Activated T-cell treated with anti-CD3 and anti-CD28 coated beads for 1 hour (primary cell): ENCODE data around the gene SYT12.
"Not testable (repeated sequence)": the region's sequence is repeated elsewhere in the genome, so short reads cannot be mapped to it uniquely, and the experiment has no call there.

Experiments used
- DNase-seq: peaks from one replicate; pipeline ENCODE4 v3.0.0-alpha.2; 2020; ENCODE audit warnings: low read depth

SYT12 gene

GRCh38 chr11:66996609-66997273 is 26.2 kb upstream of the SYT12 start:
- DNase-seq: no peak

- no peak for DNase-seq
Observed at GRCh38 chr11:66999555-66999954, 23.4 kb upstream of the SYT12 start.

DNA sequence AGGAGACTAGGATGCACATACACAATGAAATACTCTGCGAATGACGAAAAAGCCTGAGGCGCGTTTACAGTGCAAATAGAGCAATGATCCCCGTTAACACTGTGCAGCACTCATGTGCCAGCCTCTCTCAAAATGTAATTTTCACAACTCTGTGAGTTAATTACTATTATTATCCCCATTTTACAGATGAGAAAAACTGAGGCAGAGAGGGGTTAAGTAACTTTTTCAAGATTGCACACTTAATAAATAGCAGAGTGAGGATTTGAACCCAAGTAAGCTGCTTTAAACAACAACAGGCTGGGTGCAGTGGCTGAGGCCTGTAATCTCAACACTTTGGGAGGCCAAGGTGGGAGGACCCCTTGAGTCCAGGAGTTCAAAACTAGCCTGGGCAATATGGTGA is 21.6 kb upstream of the SYT12 start:
- DNase-seq: no peak

- DNase-seq: no peak
Observed at GRCh38 chr11:67002297-67002913, 20.5 kb upstream of the SYT12 start.

- no peak for DNase-seq
Observed at GRCh38 chr11:67002921-67003411, 20.0 kb upstream of the SYT12 start.

- not testable (repeated sequence) for DNase-seq
Observed at GRCh38 chr11:67005200-67005599, 17.7 kb upstream of the SYT12 start.

DNA sequence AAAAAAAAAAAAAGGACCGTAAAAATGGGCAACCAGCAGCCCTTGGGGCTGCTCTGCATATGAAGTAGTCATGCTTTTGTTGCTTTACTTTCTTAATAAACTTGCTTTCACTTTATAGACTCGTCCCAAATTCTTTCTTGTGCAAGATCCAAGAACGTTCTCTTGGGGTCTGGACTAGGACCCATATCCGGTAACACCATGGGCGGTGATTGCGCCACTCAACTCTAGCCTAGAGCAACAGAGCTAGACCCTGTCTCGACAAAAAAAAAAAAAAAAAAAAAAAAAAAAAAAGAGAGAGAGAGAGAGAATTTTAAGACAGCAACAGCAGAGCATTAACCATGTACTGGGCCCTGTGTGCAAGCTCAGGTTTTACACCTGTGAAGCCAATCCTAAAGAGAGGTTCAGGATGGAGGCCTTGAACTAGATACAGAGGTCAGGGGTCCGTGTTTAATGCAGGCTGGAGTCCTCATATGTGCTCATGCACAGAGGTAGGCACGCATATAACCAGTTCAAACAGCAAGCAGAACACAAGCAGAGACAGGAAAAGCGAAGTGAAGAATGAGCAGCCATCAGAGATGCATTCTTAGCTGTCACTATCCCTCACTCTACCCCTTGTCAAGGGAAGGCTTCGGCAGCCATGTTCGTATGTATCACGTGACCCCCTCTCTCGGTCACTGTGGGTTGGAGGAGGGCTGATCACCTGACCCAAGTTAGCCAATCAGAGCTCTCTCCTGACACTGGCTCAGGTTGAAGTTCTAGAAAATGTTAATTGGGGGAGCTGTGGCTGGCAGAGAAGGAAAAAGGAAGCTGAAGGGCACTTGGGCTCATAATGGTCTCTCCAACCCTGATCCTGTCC is 16.7 kb upstream of the SYT12 start:
- no peak for DNase-seq

DNA sequence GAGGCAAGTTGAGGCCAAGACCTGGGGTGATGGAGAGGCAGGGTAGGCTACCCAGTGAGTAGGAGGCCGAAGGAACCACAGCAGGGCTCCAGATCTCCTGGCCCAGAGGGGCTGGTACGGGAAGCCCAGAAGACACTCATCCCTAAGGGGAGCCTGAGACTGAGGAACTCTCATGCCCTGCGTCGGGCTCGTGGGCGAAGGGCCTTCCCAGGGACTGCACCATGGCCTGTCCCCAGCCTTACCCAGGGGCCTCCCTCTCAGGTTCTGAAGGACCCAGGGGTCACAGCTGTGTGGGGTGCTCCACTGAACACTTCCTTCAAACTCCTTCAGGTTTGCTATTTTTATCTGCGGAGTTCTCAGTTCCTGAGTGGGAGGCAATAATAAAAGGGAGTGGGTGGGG is 15.8 kb upstream of the SYT12 start:
- no peak for DNase-seq

- DNase-seq: no peak
Observed at GRCh38 chr11:67010296-67010905, 12.5 kb upstream of the SYT12 start.

DNA sequence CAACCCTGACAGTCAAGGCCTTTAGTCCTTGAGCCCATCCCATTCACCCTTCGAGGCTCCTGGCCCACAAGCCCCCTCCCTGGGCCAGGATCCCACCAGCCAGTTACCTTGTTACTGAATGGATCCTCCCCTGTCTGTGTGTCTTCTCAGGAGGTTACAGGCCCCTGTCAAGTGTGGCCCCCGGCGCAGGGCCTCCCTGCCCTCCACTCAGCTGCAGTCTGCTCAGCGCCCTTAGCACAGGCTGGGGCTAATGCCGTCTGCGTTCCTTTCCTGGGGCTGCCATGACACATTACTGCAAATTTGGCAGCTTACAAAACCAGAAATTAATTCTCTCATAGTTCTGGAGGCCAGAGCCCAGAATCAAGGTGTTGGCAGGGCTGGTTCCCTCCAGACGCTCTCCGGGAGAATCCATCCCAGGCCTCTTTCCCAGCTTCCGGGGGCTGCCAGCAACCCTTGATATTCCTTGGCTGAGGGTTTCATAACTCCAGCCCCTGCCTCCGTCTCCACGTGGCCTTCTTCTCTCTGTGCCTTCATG is 9.4 kb upstream of the SYT12 start:
- no peak for DNase-seq

GRCh38 chr11:67014343-67014742 is 8.6 kb upstream of the SYT12 start:
- DNase-seq: no peak

DNA sequence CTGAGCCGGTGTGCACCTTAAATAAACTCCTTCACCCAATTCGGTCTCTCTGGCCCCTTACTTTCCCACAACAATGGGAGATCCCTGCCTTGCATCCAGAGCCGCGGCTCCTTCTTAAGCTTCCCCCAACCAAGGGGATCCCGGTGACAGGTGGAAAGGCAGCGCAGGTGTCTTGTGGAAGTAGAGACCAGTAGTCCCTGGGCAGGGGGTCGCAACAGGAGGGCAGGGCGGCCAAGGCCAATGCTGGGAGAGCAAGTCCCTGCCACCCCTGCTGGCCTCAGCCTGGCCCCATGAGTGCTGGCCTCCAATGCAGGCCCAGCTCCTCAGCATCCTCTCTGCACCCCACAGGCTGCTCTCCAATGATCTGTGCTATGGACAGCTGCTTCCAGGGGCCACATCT is 7.9 kb upstream of the SYT12 start:
- DNase-seq: no peak

GRCh38 chr11:67016550-67016949 is 6.4 kb upstream of the SYT12 start:
- no peak for DNase-seq

DNA sequence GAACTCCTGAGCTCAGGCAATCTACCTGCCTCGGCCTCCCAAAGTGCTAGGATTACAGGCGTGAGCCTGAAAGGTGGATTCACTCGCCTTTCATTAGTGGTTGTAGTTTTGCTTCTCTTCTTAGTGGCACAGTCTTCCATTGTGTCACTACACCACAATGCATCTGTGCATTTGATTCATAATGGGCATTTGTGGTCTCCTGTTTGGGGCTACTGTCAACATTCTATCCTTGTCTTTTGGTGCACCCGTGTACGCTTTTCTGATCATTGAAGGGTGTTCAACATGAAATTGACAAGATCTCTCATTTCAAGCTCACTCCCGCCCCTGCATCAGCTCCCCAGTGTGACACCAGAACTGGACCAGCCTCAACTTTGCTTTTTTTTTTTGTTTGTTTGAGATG is 2.0 kb upstream of the SYT12 start:
- no peak for DNase-seq

DNA sequence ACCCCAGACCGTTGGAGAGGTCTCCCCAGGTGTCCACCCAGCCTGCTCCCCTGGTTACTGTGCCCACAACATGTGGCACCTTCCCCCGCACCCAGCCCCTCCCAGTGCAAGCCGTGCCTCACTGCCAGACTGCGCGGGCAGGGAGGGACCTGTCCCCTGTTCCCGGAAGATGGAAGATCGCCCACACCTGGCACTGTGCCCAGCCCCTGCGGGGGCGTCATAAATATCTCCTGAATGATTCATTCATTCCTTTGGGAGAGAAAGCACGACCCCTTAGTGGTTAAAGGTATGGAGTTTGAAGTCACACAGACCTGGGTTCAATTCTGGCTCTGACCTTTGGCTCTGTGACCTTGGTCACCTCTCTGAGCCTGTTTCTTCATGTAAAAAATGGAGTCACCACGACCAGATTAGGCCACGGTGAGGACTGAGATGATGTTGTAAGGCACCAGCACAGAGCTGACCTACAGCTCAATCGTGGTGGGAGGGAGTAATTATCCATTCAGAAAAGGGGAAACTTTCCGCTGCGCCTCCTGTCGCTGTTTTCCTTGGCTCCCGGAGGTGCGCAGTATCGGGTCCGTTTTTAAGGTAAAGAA is 497 bp upstream of the SYT12 start:
- DNase-seq: no peak

DNA sequence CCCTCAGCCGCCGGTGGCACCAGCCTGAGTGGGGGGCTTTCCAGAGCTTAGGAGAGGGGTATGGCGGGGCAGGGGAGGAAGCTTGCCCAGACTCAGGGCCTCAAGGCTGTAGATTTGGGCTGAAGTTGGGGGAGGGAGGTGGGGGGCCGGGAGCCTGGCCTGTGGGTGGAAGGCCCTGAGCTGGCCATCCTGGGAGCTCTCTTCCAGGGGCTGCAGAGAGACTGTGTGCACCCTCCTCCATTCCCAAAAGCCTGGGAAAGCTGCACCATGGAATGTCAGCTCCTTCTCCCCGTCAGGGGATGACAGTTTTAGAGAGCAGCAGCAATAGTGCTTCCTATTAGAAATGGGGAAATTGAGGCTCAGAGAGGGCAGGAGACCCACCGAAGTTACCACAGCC is 1.0 kb downstream of the SYT12 start:
- DNase-seq: no peak

DNA sequence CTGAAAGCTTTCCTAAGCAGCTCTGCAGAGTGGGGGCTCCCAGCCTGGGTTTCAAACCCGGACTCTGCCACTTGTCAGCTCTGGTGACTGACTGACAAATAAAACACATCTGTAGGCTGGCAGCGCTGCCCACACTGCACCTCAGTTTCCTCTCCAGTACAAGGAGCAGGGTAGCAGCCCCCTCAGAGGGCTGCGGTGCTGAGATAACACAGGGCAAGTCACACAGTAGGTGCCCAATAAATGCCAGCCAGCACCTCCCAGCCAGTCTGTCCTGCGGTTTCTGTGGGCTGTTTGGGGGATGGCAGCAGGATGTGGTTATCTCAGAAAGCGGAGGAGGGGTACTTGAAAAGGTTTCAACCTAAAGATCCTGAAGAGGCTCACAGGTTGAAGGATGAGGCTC is 1.5 kb downstream of the SYT12 start:
- no peak for DNase-seq

DNA sequence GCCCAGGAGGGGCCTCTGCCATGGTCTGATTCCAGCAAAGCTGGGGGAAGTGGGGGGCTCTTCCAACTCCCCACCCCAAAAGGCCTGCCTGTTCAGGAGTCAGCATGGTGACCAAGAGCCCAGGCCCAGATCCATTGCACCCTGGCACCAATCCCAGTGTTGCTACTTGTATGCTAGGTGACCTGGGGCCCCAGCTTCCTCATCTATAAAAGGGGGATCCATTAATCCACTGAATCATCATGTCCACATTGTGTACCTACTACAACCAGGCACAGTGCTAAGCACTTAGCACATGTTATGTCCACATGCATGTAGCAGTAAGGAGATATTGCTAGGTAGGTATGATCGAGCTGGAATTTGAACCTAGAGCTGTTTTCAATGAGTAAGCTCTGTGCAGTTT is 2.0 kb downstream of the SYT12 start:
- DNase-seq: no peak

- no peak for DNase-seq
Observed at GRCh38 chr11:67025750-67026149, 2.8 kb downstream of the SYT12 start.

DNA sequence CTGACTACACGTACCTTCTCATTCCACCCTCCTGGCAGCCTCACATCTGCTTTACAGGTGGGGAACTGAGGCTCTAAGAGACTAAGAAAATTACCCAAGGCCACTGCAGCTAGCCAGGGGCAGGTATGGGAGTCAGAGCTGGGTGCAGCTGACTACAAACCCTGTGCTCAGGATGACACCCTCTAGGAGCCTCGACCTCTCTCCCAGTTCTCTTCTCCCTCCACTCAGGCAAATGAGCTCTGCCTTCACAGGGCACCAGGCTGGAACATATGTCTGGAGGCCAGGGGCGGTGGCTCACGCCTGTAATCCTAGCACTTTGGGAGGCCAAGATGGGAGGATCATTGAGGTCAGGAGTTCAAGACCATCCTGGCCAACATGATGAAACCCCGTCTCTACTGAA is 4.0 kb downstream of the SYT12 start:
- no peak for DNase-seq

DNA sequence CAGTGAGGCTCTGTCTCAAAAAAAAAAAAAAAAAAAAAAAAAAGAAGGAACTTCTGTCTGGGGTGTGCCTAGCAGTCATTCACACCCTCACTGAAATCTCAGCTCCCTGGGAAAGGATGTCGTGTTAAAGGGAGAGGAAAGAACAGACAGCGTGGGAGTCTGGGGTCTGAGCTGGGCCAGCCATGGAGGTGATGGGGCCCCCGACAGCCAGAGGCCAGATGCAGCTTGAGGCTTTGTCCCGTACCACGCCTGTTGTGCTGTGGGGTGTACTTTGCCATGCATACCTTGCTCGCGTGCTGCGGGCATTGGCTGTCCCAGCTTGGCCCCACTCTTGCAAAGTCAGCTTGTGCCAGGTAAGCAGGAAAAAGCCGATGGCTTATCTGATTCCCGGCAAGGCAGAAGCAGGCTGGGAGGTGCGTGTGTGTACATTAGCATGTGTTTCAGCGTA is 4.6 kb downstream of the SYT12 start:
- DNase-seq: no peak
